H54 (cell line): ENCODE data around the gene ARAP2.

ENCODE experiments used
- DNase-seq: peaks from one replicate; pipeline ENCODE4 v3.0.0; 2011; ENCODE audit warnings: low spot score, mixed read lengths; ENCODE audit not compliant: insufficient read length
- FAIRE-seq: peaks from 3 replicates; lab custom pipeline; 2011; peaks lifted over from hg19 to GRCh38; lab: Jason Lieb, UNC
- POLR2A ChIP-seq: IDR thresholded peaks from 2 replicates; pipeline ENCODE4 v1.6.1; 2011; ENCODE audit warnings: low read depth, mild to moderate bottlenecking, low read length

The ARAP2 gene

DNA sequence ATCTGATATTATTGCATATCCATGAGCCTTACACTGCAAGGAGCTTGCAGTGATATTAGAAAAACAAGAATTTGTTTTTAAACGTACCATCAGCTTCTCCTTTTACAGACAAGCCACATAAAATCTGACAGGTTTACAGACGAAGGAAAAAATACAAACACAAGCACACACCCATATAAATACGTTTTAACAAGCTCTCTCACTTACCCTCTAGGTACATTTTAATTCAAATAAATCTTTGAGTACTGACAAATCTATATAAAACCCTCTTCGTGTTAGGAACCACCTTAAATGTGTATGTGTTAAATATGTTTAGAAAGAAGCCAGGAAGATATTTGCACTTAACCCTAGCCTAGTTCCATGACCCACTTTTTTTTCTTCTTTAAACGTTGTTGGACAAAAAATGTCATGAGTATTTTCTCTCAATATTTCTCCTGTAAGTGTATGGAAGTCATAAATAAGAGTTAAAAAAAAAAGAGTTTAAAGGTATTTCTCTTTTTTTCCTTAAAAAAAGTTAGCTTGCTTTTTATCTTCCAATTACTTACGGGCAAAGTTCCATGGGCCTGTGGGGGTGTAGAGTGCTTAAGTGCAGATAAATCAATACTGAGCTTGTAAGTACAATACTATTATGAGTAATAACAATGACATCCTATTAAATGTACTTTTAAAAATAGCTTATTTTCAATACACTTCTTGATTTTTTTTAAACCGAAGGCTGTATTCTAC lies 1.5 kb downstream of the ARAP2 start:
- DNase-seq (no peak), FAIRE-seq (no peak)
- no peak for TF ChIP-seq POLR2A

GRCh38 chr4:36241771-36242170 lies 2.5 kb downstream of the ARAP2 start:
- no peak for TF ChIP-seq POLR2A
- FAIRE-seq (no peak), DNase-seq (peak; percentile 14)

GRCh38 chr4:36237366-36238313 lies 6.7 kb downstream of the ARAP2 start:
- TF ChIP-seq POLR2A, result no peak
- FAIRE-seq (no peak), DNase-seq (no peak)

DNA sequence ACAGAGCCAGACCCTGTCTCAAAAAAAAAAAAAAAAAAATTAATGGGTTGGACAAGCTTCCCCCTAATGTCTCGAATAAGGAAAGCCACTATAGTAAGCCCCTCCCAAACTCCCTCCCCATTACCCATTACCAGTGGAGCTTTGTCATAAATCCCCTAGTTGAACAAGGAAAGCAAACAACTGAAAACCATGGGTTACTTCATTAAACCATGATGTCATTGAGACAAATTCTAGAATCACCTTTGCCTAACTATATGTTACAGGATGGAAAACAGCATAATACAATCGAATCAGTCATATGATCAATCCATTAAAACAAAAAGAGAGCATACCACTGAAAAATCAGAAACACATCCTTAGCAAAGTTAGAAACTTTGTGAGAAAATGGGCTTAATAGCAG lies 8.2 kb downstream of the ARAP2 start:
- DNase-seq (no peak), FAIRE-seq (no peak)
- no peak for TF ChIP-seq POLR2A

DNA sequence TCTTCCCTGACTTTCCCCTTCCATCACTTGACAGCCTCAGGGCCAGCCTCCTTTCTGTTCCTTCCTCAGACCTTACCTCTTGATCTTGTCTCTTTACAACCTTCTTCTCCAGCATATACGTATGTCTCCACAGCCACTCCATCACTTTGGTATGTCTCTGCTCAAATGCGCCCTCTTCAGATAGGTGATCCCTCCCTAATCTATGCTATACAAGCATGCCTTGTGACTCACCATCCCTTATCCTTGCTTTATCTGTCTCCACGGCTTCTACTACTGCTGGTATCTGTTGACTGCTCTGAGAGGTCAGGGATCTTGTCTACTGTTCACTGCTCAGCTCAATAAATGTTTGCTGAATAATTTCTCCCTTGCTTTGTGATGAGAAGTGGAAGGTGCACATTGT lies 9.0 kb downstream of the ARAP2 start:
- DNase-seq (no peak), FAIRE-seq (peak; percentile 62)
- no peak for TF ChIP-seq POLR2A

- FAIRE-seq (no peak), DNase-seq (no peak)
- no peak for TF ChIP-seq POLR2A
Measured at GRCh38 chr4:36233567-36234266, 10.6 kb downstream of the ARAP2 start.

- DNase-seq (no peak), FAIRE-seq (no peak)
- no peak for TF ChIP-seq POLR2A
Measured at GRCh38 chr4:36230534-36230933, 13.8 kb downstream of the ARAP2 start.

DNA sequence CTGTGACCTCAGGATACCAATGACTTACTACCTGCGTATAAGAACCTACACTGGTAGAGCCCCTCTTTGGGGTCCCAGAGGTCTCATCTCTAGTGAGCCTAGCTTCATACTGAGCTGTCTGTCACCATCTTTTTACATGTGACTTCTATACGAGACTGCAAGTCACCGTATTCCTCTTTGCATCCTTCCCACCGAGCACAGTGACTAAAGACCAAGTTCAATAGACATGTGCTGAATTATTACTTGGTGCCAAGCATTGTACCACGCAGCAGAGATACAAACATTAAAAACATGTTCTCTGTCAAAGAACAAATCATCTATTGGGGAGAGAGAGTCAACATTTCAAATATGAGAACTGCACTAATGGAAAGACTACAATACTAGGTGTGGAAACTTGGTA lies 16.4 kb downstream of the ARAP2 start:
- TF ChIP-seq POLR2A, result no peak

GRCh38 chr4:36226430-36227227 lies 17.7 kb downstream of the ARAP2 start:
- FAIRE-seq (no peak), DNase-seq (no peak)
- no peak for TF ChIP-seq POLR2A

More for the DNA sequence above, 16.4 kb downstream of the ARAP2 start:
- FAIRE-seq, result no peak
- no peak for DNase-seq

GRCh38 chr4:36224972-36225903 lies 19.1 kb downstream of the ARAP2 start:
- TF ChIP-seq POLR2A, result no peak
- FAIRE-seq (no peak), DNase-seq (no peak)

GRCh38 chr4:36222702-36223101 lies 21.6 kb downstream of the ARAP2 start:
- TF ChIP-seq POLR2A, result no peak
- FAIRE-seq, result no peak
- DNase-seq, result no peak

GRCh38 chr4:36220776-36221175 lies 23.5 kb downstream of the ARAP2 start:
- FAIRE-seq (no peak), DNase-seq (no peak)
- no peak for TF ChIP-seq POLR2A
